HG03196 (cell line): Measurements from ENCODE around the gene CARM1.
"Not testable (repeated sequence)": the region's sequence is repeated elsewhere in the genome, so short reads cannot be mapped to it uniquely, and the experiment has no call there.

Experiments
- ATAC-seq: cut with Tn5 transposase; IDR thresholded peaks from one replicate; pipeline ENCODE4 v1.9.1; 2021; ENCODE audit not compliant: unreplicated experiment

CARM1 gene

GRCh38 chr19:10846500-10847202 is 24.7 kb upstream of the CARM1 start:
- ATAC-seq = no peak

GRCh38 chr19:10848230-10848856 is 23.0 kb upstream of the CARM1 start, which contains the start of gene C19orf38:
C19orf38 (plus strand) TSS chr19:10848415; CDS start chr19:10848509, 94 bp downstream.
- no peak for ATAC-seq

GRCh38 chr19:10850631-10851030 is 20.7 kb upstream of the CARM1 start:
- ATAC-seq = no peak

- ATAC-seq = no peak
These were observed 19.1 kb upstream of the CARM1 start for GRCh38 chr19:10852098-10852800.

GRCh38 chr19:10852941-10853340 is 18.4 kb upstream of the CARM1 start:
- no peak for ATAC-seq

- ATAC-seq = no peak
These were observed 16.8 kb upstream of the CARM1 start for GRCh38 chr19:10854350-10855089.

GRCh38 chr19:10855879-10856522 is 15.4 kb upstream of the CARM1 start:
- ATAC-seq = no peak

- ATAC-seq = not testable (repeated sequence)
These were observed 14.5 kb upstream of the CARM1 start for GRCh38 chr19:10856899-10857298.

GRCh38 chr19:10858204-10858828 is 13.0 kb upstream of the CARM1 start:
- no peak for ATAC-seq

GRCh38 chr19:10861103-10861651 is 10.2 kb upstream of the CARM1 start:
- ATAC-seq = no peak

- no peak for ATAC-seq
These were observed 8.7 kb upstream of the CARM1 start for GRCh38 chr19:10862561-10863106.

GRCh38 chr19:10863107-10863717 is 8.1 kb upstream of the CARM1 start:
- ATAC-seq = no peak

- no peak for ATAC-seq
These were observed 6.8 kb upstream of the CARM1 start for GRCh38 chr19:10864538-10864899.

GRCh38 chr19:10866495-10866894 is 4.9 kb upstream of the CARM1 start:
- no peak for ATAC-seq

- no peak for ATAC-seq
These were observed 2.3 kb upstream of the CARM1 start for GRCh38 chr19:10868872-10869547.

- ATAC-seq = not testable (repeated sequence)
These were observed 1.5 kb upstream of the CARM1 start for GRCh38 chr19:10869872-10870311.

GRCh38 chr19:10870501-10870954 is 825 bp upstream of the CARM1 start:
- no peak for ATAC-seq

- ATAC-seq = peak; percentile 14
These were observed 575 bp downstream of the CARM1 start for GRCh38 chr19:10871711-10872545.
